Osteoblast (primary cell): Measurements from ENCODE around the gene PRKCA. TPM values are rescaled to one million over a fixed set of nuclear protein-coding genes. Genes with fewer than 3 reads are reported as not detected.
"Not testable (repeated sequence)": the region's sequence is repeated elsewhere in the genome, so short reads cannot be mapped to it uniquely, and the experiment has no call there.

Experiments
- DNase-seq: peaks from one replicate; pipeline ENCODE4 v3.0.0; 2011; ENCODE audit warnings: low spot score, mixed read lengths; ENCODE audit not compliant: insufficient read length; ENCODE audit errors: missing footprints
- H2AFZ ChIP-seq: 2 replicates; pipeline ENCODE4 v1.6.0; 2011; ENCODE audit warnings: mild to moderate bottlenecking, low read length
- H3K27ac ChIP-seq: 2 replicates; pipeline ENCODE4 v1.5.1; 2011; ENCODE audit warnings: mild to moderate bottlenecking, low read depth, low read length, moderate library complexity
- H3K27me3 ChIP-seq: 2 replicates; pipeline ENCODE4 v1.6.0; 2012; ENCODE audit warnings: mild to moderate bottlenecking, control low read depth, inconsistent platforms, low read length, moderate library complexity; ENCODE audit not compliant: insufficient read depth
- H3K36me3 ChIP-seq: 2 replicates; pipeline ENCODE4 v1.5.1; 2011; ENCODE audit warnings: mild to moderate bottlenecking, low read length, control low read depth, moderate library complexity; ENCODE audit not compliant: insufficient read depth
- H3K4me1 ChIP-seq: 2 replicates; pipeline ENCODE4 v1.5.1; 2011; ENCODE audit warnings: mild to moderate bottlenecking, low read length, control low read depth, moderate library complexity; ENCODE audit not compliant: insufficient read depth
- H3K4me2 ChIP-seq: 2 replicates; pipeline ENCODE4 v1.6.0; 2011; ENCODE audit warnings: mild to moderate bottlenecking, low read length; ENCODE audit not compliant: insufficient read depth
- H3K4me3 ChIP-seq: fragments of 200-600 bp; sonication (generic); 3 replicates; pipeline ENCODE4 v1.5.1; 2012; ENCODE audit warnings: mild to moderate bottlenecking, low read length, inconsistent platforms; ENCODE audit not compliant: insufficient read depth
- H3K79me2 ChIP-seq: 2 replicates; pipeline ENCODE4 v1.6.0; 2012; ENCODE audit warnings: mild to moderate bottlenecking, low read length, control low read depth, inconsistent platforms; ENCODE audit not compliant: insufficient read depth
- H3K9me3 ChIP-seq: 2 replicates; pipeline ENCODE4 v1.5.1; 2011; ENCODE audit warnings: low read depth, low read length, control low read depth
- H4K20me1 ChIP-seq: 2 replicates; pipeline ENCODE4 v1.6.0; 2012; ENCODE audit warnings: mild to moderate bottlenecking, low read length, control low read depth; ENCODE audit not compliant: insufficient read depth
- CTCF ChIP-seq: IDR thresholded peaks from 2 replicates; pipeline ENCODE4 v1.5.1; 2011; ENCODE audit warnings: mild to moderate bottlenecking, low read depth, low read length, moderate library complexity; ENCODE audit errors: extremely low read depth
- total RNA-seq: library from RNA; depleted of rRNA; stranded (reverse); fragments of >200 nt; gene quantifications from 2 replicates; pipeline ENCODE4 v1.2.3, GENCODE V29; 2012

The PRKCA gene
- total RNA-seq, result 42.7 and 46.0 TPM in 2 replicates

GRCh38 chr17:66301864-66302741 is at the start of gene PRKCA:
Gene PRKCA, plus strand, starts transcription at chr17:66302613.
- H2AFZ ChIP-seq, result peak within 1 kb of the TSS; percentile 77
- H3K9me3 ChIP-seq, result no peaks in the 10 kb centered on the region
- H4K20me1 ChIP-seq, result peaks cover 25% of the 10 kb centered on the region
- peak; percentile 97 for DNase-seq
- H3K27ac ChIP-seq, result peak within 1 kb of the TSS; percentile 76
- TF ChIP-seq CTCF, result no peak
- peaks cover 56% of the 10 kb centered on the region for H3K79me2 ChIP-seq
- peaks cover 37% of the 10 kb centered on the region for H3K4me1 ChIP-seq
- H3K4me2 ChIP-seq, result peak within 1 kb of the TSS; percentile 97
- H3K4me3 ChIP-seq, result peak within 1 kb of the TSS; percentile 85
- H3K36me3 ChIP-seq, result no peaks in the 10 kb centered on the region
- H3K27me3 ChIP-seq, result no peaks in the 10 kb centered on the region

- H3K27ac ChIP-seq, H3K79me2 ChIP-seq, H3K4me1 ChIP-seq, H3K27me3 ChIP-seq, H3K4me2 ChIP-seq, H2AFZ ChIP-seq, DNase-seq, H3K9me3 ChIP-seq, H3K4me3 ChIP-seq, H3K36me3 ChIP-seq, H4K20me1 ChIP-seq: not testable (repeated sequence)
Observed at GRCh38 chr17:66253458-66253857, 49.0 kb upstream of the PRKCA start.

- H3K4me2 ChIP-seq, result peak overlapping the region; percentile 12
- H3K79me2 ChIP-seq, result no peaks in the 10 kb centered on the region
- H4K20me1 ChIP-seq, result no peaks in the 10 kb centered on the region
- H3K9me3 ChIP-seq, result no peaks in the 10 kb centered on the region
- peak; percentile 75 for TF ChIP-seq CTCF
- H3K27me3 ChIP-seq, result no peaks in the 10 kb centered on the region
- no peak overlapping the region for H3K4me3 ChIP-seq
- H3K27ac ChIP-seq, result no peak overlapping the region
- H3K36me3 ChIP-seq, result no peaks in the 10 kb centered on the region
- DNase-seq, result peak; percentile 90
- H2AFZ ChIP-seq, result peak overlapping the region; percentile 33
- H3K4me1 ChIP-seq, result no peaks in the 10 kb centered on the region
Observed at GRCh38 chr17:66255112-66255511, 47.3 kb upstream of the PRKCA start.

GRCh38 chr17:66255527-66255971 is 46.9 kb upstream of the PRKCA start:
- H3K9me3 ChIP-seq, result no peaks in the 10 kb centered on the region
- H3K4me2 ChIP-seq, result peak overlapping the region; percentile 12
- TF ChIP-seq CTCF, result no peak
- H3K27ac ChIP-seq, result no peak overlapping the region
- H3K4me1 ChIP-seq, result no peaks in the 10 kb centered on the region
- no peaks in the 10 kb centered on the region for H3K27me3 ChIP-seq
- H3K4me3 ChIP-seq, result no peak overlapping the region
- no peak for DNase-seq
- H3K79me2 ChIP-seq, result no peaks in the 10 kb centered on the region
- H3K36me3 ChIP-seq, result no peaks in the 10 kb centered on the region
- H4K20me1 ChIP-seq, result no peaks in the 10 kb centered on the region
- peak overlapping the region; percentile 33 for H2AFZ ChIP-seq
